DMS79 (cell line): ENCODE results near the gene GATAD2A.
A peak's percentile ranks its signal among the peaks of the same experiment; 100 is the strongest.

Experiments used
- DNase-seq: peaks from one replicate; lab custom pipeline; 2025; lab: John Stamatoyannopoulos, UW

Gene GATAD2A

DNA sequence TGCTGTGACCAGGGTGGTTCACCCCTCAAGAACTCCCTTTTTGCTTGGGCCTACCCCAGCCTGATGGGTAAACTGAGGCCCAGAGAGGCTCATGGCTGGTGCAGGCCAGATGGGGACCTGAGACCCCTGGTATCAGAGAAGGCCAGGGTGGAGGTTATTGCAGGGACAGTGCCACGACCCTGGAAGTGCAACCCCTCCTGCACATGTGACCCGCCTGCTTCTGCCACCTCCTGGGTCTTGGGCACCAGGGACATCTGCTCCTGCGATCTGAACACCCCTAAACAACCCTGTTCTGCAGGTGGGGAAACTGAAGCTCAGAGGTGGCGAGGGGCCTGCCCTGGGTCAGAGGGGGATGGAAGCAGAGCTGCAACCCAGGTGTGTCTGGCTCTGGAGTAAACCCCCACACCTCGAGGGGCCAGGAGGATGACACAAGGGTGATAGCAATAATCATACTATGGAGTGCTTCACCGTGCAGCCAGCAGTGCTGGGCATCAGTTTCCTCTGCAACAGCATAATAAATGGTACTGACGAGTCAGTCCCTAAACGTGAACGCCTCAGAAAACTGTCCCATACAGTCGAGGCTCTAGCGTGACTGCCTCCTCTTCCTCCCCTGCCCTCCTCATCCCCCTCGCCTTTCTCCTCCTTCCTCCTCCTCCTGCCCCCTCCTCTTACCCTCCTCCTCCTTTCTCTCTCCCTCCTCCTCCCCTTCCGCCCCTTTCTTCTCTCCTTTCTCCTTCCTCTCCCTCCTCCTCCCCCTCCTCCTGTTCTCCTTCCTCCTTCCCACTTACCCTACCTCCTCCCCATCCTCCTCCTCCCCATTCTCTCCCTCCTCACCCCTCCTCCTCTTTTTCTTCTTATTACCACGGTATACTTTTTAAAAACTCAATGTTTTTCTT is 127.6 kb downstream of the GATAD2A start:
- no peak for DNase-seq

DNA sequence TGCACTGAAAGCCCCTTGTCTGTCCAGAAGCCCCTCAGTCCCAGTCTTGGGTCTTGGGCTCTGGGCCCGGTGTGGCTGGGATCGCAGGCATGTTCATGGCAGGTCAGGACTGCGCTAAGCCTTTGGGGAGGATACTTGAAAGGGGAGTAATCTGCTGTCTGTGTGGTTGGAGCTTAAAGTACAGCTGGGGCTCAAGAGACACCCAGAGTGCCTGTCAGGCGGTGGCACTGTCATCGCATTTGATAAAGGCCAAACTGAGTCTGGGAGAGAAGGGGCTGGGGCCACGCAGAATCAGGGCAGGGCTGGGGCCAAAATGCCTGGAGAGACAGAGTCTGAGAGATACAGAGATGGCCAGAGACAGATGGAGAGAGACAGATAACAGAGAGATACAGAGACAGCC is 128.4 kb downstream of the GATAD2A start:
- no peak for DNase-seq

DNA sequence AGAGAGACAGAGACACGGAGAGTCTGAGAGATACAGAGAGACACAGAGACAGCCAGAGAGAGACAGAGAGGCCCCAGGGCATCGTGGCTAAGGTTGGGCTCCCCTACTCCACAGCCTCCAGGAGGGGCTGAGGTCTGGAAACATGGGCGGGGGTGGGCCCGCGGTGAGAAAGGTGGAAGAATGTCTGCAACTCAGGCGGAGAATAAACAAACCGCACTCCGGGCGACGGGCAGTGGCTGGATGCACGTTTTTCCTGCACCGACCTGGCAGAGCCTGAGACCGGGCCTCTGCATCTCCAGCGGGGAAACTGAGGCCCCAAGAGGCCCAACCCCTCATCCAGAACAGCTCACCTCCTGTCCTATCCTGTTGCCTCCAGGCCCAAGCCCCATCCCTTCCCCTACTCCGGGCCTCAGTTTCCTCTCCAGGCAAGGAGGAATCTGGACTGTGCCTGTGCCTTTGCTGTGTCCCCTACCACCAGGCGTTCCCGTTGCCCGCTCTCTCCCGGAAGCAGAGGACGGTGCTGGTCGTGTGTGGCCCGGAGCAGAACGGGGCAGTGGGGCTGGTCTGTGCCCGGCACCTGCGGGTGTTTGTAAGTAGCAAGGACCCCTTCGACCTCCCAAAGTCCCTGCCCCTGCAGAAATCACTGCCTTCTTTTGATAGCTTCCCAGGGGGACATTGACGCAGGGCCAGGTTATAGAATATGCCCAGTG is 129.2 kb downstream of the GATAD2A start:
- no peak for DNase-seq

DNA sequence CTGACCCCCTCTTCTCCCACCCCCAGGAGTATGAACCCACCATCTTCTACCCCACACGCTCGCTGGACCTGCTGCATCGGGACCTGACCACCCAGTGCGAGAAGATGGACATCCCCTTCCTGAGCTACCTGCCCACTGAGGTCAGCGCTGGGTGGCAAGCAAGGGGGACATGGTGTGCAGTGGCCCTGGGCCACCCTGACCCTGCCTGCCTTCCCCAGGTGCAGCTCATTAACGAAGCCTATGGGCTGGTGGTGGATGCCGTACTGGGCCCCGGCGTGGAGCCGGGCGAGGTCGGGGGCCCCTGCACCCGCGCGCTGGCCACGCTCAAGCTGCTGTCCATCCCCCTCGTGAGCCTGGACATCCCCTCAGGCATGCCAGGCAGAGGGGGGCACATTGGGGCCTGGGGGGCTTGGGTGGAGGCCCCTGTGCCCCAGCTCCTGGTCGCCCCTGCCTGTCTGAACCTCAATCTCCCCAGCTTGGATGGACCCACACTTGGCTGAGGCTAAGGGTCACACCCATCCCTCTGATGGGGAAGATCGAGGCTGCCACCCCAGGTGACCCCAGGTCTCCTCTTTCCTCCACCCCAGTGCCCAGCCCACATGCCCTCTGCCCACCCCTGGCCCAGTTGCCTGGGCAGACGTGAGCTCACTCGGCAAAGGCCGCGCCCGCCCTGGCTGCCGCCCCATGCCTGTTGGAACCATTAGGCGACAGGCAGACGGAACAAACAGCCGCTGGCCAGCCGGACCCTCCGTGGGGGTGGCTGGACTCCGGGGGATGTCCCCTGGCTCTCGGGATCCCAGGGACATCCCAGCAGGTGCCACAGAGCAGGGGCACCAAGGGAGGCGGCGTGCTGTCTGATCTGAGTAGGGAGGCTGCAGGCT is 130.1 kb downstream of the GATAD2A start:
- DNase-seq = no peak

DNA sequence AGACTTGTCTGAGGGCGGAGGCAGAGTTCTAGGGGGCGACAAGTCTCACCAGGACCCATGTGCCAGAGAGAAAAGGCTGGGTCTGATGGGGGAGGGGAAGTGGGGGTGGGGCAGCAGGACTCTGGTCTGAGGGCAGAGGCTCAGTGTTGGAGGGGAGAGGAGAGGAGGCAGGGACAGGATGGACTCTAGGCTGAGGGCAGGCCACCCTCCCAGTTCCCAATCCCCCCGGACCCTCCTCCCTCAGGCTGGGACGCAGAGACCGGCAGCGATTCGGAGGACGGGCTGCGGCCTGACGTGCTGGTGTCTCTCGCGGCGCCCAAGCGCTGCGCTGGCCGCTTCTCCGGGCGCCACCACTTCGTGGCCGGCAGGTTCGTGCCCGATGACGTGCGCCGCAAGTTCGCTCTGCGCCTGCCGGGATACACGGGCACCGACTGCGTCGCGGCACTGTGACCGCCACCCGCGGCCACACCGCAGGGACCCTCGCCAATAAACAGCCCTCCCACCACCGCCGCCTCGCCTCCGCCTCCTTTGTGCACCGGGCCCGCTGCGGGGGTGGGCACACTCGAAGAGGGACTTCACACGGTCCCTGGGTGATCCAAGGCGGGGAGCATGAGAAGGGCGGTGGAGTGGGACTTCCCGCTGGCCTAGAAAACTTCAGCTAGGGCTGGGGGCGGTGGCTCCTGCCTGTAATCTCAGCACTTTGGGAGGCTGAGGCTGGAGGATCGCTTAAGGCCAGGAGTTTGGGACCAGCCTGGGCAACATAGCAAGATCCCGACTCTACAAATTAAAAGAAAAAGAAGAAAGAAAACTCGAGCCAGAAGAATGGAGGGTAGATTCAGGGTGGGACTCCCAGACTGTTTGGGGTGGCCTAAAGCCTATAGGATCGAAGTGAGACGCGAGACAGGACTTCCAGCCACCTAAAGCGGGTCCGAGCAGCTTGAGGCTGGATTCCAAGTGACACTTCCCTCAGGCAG is 131.9 kb downstream of the GATAD2A start:
- no peak for DNase-seq

DNA sequence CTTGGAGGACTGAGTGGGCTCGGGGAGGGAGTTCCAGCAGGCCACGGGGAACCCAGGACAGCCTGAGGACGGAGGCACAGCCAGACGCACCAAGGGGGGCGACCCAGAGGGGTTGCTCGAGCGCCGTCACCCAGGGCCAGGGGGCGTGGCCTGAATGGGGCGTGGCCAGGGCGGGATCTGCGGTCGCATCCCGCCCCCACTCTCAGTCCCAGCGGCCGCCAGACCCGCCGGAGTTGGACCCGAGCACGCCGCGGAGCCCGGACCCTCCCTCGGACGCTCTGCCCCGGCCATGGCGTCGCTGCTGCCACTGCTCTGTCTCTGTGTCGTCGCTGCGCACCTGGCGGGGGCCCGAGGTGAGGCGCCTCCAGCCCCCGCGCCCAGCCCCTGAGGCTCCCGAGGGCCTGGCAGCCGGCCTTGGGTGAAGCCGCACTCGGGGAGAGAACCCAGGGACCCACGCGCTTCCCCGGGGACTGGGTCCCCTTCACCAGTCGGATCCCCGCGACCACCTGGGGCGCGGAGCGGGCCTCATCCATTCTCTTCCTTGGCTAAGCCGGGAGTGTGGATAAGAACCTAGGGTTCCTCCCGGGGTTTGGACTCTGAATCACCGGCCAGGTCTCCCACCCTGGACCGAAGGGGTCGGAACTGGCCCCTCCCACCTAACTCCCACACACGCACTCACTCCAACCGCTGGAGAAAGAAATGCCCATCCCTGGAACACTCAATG is 132.7 kb downstream of the GATAD2A start, which contains the start of gene CILP2:
Gene CILP2 (plus strand): TSS at position 205 of the 724 bp plus-strand sequence. CDS start 85 bp downstream, at position 290.
- peak; percentile 15 for DNase-seq

DNA sequence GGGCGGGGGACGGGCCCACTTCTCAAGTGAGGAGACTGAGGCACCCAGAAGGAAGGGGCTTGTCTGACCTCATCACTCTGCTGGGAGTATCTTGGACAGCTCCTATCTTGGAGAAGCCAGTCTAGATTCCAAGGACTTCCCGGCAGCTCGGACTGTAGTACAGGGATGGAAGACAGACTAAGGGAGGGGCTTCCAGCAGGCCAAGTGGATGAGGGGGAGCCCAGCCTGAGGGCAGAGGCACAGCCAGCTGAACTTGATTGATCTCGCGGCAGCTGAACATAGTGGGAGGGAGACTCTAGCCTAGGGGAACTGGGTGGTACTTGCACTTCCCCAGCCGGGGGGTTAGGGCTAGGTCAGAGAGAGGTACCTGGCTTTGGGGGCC is 133.3 kb downstream of the GATAD2A start:
- no peak for DNase-seq

DNA sequence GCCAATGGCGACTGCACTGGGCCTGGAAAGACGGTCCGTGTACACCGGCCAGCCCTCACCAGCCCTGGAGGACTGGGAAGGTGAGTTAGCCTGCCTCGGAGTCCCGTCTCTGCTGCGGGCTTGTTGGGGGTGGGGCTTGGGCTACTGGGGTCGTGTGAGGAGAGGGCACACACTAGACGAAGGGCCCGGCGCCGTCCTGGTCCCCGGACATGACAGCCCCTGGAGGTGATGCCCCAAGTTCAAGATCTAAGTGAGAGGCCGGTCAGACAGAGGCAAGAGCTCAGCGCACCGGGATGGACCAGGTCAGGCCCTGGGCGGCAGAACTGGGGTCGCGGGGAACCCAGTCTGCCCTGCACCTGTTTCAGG is 134.2 kb downstream of the GATAD2A start:
- no peak for DNase-seq

DNA sequence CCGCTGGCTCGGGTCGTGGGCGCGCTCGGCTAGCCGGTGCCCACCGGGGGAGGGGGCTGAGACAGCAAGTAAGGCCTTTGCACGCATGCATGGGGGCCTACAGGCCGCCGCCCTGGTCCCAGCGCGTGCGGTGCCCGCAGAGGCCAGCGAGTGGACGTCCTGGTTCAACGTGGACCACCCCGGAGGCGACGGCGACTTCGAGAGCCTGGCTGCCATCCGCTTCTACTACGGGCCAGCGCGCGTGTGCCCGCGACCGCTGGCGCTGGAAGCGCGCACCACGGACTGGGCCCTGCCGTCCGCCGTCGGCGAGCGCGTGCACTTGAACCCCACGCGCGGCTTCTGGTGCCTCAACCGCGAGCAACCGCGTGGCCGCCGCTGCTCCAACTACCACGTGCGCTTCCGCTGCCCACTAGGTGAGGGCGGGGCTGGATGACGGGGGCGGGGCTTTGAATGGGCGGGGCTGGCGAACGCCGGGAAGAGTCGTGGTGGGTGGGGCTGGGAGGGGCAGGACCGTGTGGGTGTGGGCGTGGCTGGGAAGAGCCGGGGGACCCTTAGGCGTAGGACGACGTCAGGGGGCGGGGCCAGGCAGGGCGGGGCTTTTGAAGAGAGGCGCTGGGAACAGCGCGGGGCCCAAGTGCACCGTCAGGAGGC is 134.7 kb downstream of the GATAD2A start:
- DNase-seq = no peak

DNA sequence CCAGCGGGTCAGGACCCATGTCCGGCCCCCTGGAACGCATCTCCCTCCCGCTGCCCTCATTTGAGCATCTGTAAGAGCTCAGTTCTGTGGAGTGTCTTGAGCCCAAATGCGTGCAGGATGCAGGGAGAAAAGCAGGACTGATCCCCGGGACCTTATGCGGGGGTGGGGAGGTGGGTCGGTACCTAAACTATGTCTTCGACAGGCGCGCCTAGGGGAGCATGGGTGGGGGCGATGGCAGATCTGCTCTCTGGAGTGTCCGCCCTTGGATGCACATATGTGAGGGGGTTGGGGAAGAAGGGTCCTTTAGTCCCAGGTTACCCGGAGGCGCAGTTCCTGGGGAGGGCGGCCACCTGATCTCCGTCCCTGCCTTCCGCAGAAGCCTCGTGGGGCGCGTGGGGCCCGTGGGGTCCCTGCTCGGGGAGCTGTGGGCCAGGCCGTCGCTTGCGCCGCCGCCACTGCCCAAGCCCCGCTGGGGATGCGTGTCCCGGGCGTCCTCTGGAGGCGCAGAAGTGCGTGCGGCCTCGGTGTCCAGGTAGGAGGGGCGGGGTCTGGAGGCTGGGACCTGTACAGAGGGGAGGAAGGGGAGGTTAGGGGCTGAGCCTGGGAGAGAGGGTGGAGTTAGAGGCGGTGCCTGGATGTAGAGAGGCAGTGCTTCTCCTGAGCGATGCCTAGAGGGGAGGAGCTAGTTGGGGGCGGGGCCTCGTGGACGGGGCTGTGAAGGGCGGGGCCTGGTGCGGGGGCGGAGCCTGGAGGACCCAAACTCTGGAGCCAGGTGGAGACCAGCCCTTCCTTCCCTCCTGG is 135.4 kb downstream of the GATAD2A start:
- no peak for DNase-seq

DNA sequence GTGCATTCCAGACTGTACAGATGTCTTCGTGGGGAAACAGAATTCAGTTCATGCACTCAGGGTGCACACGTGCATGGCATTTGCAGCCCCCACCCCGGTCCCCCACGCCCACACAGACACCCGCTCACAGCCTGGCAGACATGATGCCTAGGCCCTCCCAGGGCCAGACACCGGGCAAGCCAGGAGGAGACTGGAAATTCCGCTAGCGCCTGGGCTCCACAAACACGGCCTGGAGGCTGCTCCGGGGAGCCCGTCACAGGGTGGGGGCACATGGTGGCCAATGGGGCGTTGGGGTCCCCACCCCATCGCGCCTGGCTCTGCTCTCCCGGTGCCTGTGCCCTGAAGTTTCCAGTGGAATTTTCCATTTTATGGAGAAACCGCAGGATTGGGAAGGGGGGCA is 136.1 kb downstream of the GATAD2A start:
- DNase-seq = no peak

DNA sequence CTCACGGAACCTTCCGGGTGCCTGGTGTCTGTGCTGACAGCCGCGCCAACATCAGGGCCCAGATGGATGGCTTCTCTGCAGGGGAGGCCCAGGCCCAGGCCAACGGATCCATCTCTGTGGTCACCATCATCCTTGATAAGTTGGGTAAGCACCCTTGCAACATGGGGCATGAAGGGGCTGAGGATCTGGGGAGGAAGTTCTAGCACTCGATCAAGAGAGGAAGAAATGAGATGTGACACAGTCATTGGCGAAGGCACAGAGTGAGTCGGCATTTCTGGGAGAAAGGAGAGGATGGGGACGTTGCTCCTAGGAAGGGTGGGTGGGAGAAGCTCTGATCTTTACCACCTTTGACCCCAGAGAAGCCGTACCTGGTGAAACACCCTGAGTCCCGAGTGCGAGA is 137.0 kb downstream of the GATAD2A start:
- DNase-seq = no peak

DNA sequence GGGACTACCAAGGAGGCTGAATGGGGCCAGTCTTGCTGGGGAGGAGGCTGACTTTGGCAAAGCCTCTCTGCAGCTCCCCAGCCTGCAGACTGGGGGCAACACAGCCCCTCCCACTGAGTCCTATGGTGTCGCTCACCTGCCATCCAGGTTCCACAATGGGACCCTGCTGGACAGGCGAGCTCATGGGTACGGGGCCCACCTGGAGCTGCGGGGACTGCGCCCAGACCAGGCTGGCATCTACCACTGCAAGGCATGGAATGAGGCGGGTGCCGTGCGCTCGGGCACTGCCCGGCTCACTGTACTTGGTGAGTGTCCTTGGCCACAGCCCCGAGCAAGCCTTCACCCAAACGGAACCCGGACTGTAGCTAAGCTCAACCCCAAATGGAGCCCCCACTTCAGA is 137.6 kb downstream of the GATAD2A start:
- DNase-seq = no peak

DNA sequence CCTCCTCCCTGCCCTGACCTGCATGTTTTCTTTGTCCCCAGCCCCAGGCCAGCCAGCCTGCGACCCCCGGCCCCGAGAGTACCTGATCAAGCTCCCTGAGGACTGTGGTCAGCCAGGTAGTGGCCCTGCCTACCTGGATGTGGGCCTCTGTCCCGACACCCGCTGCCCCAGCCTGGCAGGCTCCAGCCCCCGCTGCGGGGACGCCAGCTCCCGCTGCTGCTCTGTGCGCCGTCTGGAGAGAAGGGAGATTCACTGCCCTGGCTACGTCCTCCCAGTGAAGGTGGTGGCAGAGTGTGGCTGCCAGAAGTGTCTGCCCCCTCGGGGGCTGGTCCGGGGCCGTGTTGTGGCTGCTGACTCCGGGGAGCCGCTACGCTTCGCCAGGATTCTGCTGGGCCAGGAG is 138.2 kb downstream of the GATAD2A start:
- no peak for DNase-seq

DNA sequence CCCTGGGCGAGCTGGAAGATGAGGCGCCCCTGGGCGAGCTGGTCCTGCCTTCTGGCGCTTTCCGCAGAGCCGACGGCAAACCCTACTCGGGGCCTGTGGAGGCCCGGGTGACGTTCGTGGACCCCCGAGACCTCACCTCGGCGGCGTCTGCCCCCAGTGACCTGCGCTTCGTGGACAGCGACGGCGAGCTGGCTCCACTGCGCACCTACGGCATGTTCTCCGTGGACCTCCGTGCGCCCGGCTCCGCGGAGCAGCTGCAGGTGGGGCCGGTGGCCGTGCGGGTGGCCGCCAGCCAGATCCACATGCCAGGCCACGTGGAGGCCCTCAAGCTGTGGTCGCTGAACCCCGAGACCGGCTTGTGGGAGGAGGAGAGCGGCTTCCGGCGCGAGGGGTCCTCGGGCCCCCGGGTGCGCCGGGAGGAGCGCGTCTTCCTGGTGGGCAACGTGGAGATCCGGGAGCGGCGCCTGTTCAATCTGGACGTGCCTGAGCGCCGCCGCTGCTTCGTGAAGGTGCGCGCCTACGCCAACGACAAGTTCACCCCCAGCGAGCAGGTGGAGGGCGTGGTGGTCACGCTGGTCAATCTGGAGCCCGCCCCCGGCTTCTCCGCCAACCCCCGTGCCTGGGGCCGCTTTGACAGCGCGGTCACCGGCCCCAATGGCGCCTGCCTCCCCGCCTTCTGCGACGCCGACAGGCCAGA is 138.9 kb downstream of the GATAD2A start:
- no peak for DNase-seq

DNA sequence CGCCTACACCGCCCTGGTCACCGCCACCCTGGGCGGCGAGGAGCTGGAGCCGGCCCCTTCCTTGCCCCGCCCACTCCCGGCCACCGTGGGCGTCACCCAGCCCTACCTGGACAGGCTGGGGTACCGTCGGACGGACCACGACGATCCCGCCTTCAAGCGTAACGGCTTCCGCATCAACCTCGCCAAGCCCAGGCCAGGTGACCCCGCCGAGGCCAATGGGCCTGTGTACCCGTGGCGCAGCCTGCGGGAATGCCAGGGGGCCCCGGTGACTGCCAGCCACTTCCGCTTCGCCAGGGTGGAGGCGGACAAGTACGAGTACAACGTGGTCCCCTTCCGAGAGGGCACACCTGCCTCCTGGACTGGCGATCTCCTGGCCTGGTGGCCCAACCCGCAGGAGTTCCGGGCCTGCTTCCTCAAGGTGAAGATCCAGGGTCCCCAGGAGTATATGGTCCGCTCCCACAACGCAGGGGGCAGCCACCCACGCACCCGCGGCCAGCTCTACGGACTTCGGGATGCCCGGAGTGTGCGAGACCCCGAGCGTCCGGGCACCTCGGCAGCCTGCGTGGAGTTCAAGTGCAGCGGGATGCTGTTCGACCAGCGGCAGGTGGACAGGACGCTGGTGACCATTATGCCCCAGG is 139.6 kb downstream of the GATAD2A start:
- no peak for DNase-seq

DNA sequence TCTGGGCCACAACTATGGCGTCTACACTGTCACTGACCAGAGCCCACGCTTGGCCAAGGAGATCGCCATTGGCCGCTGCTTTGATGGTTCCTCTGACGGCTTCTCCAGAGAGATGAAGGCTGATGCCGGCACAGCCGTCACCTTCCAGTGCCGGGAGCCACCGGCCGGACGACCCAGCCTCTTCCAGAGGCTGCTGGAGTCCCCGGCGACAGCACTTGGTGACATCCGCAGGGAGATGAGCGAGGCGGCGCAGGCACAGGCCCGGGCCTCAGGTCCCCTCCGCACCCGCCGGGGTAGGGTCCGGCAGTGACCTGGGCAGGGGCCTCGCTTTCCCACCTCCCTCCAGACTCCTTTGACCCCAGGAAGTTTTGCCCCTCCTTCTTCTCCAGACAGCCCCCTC is 140.2 kb downstream of the GATAD2A start:
- DNase-seq = no peak

DNA sequence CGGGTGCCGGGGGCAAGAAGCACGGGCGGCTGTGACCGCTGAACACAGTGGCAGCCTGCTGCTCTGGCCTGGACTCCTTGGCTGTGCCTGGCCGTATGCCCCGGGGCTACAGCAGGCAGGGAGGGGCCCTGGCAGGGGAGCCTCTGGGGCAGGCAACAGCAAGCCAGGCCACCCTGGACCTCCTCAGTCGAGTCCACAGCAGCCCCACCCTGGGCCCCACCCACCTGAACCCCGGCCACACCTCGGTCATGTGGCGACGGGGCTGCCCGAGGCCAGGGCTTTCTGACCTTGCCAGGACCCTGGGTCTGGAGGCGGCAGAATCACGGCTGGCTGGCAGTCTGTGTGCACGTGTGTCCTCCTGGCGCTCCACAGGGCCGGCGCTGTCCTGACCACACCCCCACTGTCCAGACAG is 141.3 kb downstream of the GATAD2A start:
- DNase-seq = no peak
